ENCODE results near the gene MMP26.
"Not testable (repeated sequence)": the region's sequence is repeated elsewhere in the genome, so short reads cannot be mapped to it uniquely, and the experiment has no call there.

The MMP26 gene

DNA sequence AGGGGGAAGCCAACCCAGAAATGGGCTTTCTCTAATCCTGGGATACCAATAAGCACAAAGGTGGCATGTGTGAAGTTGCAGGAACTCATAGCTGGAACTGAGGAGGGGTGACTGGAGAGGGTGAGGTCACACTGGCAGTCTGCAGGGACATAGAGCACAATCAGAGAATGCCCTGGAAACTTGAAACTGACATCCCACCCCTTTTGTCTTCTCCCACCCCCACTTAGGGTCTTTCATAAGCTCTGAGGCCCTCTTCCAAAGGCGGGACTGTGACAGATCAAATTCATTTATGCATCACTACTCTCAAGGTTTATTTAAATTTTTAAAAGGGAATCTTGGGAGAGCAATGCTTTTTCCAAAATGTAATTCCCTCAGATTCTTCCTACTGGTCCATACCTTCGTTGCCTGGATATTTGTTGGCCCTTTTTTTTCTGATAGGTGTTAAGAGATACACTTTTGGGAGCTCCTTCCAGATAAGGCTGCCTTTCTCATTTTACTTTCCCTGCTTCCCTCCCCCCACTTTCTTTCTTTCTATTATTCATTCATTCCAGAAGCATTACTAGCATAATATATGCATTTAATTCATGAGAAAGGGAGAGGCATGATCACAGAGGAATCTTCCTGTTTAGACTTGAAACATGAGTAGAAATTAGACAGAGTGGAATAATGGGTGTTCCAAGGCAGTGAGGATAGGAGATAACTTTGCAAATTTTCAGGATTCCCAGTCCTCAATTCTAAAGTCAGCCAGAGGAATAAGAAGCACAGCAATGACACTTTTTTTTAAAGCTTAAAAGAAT is 21.8 kb upstream of the MMP26 start:
- Histone ChIP-seq H3K27ac (ENCODE audit: low read depth, low read length) (no peak overlapping the region), H3K4me3 (ENCODE audit: low read depth in 1 of 2, low read length in 2 of 2) (no peak overlapping the region), H3K4me1 (ENCODE audit: insufficient read depth, low read length) (peaks cover 14% of the 10 kb centered on the region), H3K9me3 (ENCODE audit: low read length) (no peaks in the 10 kb centered on the region), H3K27me3 (ENCODE audit: control insufficient read depth in 1 of 2, insufficient read depth in 2 of 2, low read length in 2 of 2) (no peaks in the 10 kb centered on the region), H3K36me3 (ENCODE audit: insufficient read depth, low read length) (peaks cover 15% of the 10 kb centered on the region), H3K9ac (ENCODE audit: low read length) (no peak overlapping the region)

DNA sequence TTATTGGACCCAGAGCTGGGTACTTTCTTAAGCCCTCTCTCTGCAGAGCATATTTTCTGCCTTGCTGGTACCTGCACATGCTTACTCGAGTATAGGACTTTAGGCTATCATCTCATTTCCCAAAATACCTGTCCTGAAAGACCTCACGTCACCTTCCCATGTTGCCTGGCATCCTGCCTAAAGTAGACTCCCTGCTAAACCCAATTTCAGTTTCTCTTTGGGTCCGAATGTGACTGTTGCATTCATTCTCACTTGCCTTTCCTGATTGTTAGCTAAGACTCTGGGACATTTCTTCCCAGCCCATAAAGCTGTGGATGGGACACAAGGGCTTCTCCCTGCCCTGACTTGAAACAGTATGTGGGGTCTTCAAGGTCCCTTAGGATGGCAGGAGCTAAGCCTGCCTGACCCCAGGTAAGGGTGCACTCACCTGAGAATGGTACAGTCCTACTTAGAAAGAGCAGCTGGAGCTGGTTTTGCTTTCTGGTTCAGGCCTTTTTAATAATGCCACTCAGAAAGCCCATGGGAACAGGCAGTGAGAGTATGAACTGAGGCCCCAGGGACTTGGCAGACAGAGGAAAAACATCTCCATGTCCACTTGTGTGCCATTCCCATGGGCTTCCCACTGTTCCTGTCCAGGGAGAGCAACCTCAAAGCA is 19.8 kb upstream of the MMP26 start:
- peaks cover 15% of the 10 kb centered on the region for H3K36me3 ChIP-seq (ENCODE audit: insufficient read depth, low read length)
- peaks cover 2% of the 10 kb centered on the region for H3K4me1 ChIP-seq (ENCODE audit: insufficient read depth, low read length)
- no peak overlapping the region for H3K27ac ChIP-seq (ENCODE audit: low read depth, low read length)
- no peak overlapping the region for H3K4me3 ChIP-seq (ENCODE audit: low read depth in 1 of 2, low read length in 2 of 2)
- no peaks in the 10 kb centered on the region for H3K9me3 ChIP-seq (ENCODE audit: low read length)
- H3K27me3 ChIP-seq (ENCODE audit: control insufficient read depth in 1 of 2, insufficient read depth in 2 of 2, low read length in 2 of 2), result no peaks in the 10 kb centered on the region
- H3K9ac ChIP-seq (ENCODE audit: low read length), result no peak overlapping the region

DNA sequence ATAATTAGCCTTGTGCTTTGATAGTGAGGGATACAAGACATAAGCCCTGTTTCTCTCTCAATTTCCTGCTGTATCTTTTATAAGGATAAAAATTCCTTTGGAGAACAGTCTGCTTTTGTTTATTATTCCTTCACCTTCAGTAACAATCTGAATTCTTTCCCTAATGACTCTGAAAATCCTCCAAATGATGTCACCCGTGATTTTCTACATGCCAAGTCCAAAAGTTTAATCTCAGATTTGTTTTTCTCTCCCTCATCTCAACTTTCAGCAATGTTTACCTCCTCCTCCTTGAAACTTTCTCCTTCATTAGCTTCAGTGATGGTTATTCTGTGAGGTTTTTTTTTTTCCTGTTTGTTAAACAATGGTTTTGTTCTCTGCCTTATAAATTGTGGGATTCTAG is 9.1 kb upstream of the MMP26 start:
- no peaks in the 10 kb centered on the region for H3K36me3 ChIP-seq (ENCODE audit: insufficient read depth, low read length)
- peak overlapping the region in 1 of 2 donors; percentile 62 for H3K4me3 ChIP-seq (ENCODE audit: low read depth in 1 of 2, low read length in 2 of 2)
- H3K9ac ChIP-seq (ENCODE audit: low read length), result peak overlapping the region; percentile 83
- H3K4me1 ChIP-seq (ENCODE audit: insufficient read depth, low read length), result peaks cover 23% of the 10 kb centered on the region
- H3K27ac ChIP-seq (ENCODE audit: low read depth, low read length), result peak overlapping the region; percentile 46
- H3K27me3 ChIP-seq (ENCODE audit: control insufficient read depth in 1 of 2, insufficient read depth in 2 of 2, low read length in 2 of 2), result no peaks in the 10 kb centered on the region
- no peaks in the 10 kb centered on the region for H3K9me3 ChIP-seq (ENCODE audit: low read length)

DNA sequence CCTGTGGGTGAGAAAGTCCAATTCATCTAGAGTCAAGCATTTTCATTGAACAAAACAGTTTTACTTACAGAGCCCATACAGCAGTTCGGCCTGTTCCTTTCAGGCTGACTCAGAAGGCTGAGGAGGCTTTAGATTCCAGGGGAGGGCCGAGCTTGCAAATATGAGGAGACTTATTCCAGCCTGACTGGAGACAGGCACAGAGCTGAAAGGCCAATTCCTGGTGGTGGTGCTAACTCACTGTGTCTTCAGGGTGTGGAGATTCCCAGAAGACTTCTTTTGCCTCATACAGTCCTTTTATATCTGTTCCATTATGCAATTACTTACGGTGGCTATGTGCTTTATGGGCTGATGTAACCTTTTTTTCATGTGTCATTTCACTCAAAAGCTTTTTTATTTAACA is 7.0 kb upstream of the MMP26 start, which contains the start of gene OR51E2:
TSS of gene OR51E2 (minus strand) at position 269 of the 400 bp plus-strand sequence. CDS start 15,142 bp downstream, outside the sequence.
- Histone ChIP-seq H3K27me3 (ENCODE audit: control insufficient read depth in 1 of 2, insufficient read depth in 2 of 2, low read length in 2 of 2) (no peaks in the 10 kb centered on the region), H3K4me3 (ENCODE audit: low read depth in 1 of 2, low read length in 2 of 2) (peak within 1 kb of the TSS in 1 of 2 donors; percentile 62), H3K4me1 (ENCODE audit: insufficient read depth, low read length) (peaks cover 22% of the 10 kb centered on the region), H3K36me3 (ENCODE audit: insufficient read depth, low read length) (no peaks in the 10 kb centered on the region), H3K9ac (ENCODE audit: low read length) (peak within 1 kb of the TSS; percentile 83), H3K27ac (ENCODE audit: low read depth, low read length) (peak within 1 kb of the TSS; percentile 59), H3K9me3 (ENCODE audit: low read length) (no peaks in the 10 kb centered on the region)

DNA sequence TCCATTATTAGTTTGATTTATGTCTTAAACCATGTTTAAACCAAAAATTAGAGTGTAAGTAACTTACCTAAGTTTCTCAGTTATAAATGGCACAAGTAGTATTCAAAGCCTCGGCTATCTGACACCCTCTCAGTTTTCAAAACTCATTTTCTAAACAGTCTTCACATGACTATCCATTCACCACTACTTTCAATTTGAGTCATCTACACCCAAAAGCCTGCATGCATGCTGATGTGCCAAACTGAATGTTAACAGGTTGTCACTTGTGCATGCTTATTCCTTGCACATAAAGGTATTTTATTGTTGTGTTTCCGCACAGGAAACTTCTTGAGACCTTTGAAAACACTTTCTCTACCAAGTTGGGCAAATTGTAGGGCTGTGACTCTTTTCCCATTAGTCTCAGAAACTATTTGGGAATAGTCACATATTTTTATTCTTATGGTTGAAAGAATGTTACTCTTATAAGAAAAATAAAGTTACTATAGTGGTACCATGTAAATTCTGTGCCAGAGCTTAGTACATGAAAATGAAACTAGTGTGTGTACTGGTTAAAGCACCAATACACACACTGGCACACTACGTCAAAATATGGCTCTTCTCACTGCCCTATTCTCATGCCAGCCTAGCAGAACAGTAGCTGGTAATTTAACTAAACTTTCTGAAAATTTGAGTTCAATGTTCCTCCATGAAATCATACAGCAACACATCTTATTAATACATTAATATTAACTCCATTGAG is 4.7 kb upstream of the MMP26 start:
- no peaks in the 10 kb centered on the region for H3K9me3 ChIP-seq (ENCODE audit: low read length)
- H3K4me1 ChIP-seq (ENCODE audit: insufficient read depth, low read length), result peaks cover 36% of the 10 kb centered on the region
- H3K4me3 ChIP-seq (ENCODE audit: low read depth in 1 of 2, low read length in 2 of 2), result no peak overlapping the region
- H3K36me3 ChIP-seq (ENCODE audit: insufficient read depth, low read length), result no peaks in the 10 kb centered on the region
- H3K9ac ChIP-seq (ENCODE audit: low read length), result no peak overlapping the region
- no peaks in the 10 kb centered on the region for H3K27me3 ChIP-seq (ENCODE audit: control insufficient read depth in 1 of 2, insufficient read depth in 2 of 2, low read length in 2 of 2)
- no peak overlapping the region for H3K27ac ChIP-seq (ENCODE audit: low read depth, low read length)

DNA sequence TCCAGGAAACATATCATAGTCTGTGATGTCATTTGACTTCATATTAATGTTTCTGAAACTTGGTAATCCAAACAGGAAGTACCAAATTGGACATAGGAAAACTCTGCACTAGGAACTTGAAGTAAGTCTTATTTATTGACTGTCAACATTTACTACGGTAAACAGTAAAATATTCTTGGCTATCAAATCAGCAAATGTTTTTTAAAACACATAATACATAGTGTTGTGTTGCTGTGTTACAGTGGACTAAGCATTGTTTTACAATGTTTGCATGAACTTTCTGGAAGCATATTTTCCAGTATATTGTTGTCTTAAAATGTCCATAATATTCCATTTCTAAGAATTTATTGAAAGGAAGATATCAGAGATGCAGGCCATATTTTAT is 4.2 kb upstream of the MMP26 start:
- H3K27me3 ChIP-seq (ENCODE audit: control insufficient read depth in 1 of 2, insufficient read depth in 2 of 2, low read length in 2 of 2), result no peaks in the 10 kb centered on the region
- no peaks in the 10 kb centered on the region for H3K36me3 ChIP-seq (ENCODE audit: insufficient read depth, low read length)
- no peak overlapping the region for H3K9ac ChIP-seq (ENCODE audit: low read length)
- H3K4me3 ChIP-seq (ENCODE audit: low read depth in 1 of 2, low read length in 2 of 2), result no peak overlapping the region
- H3K27ac ChIP-seq (ENCODE audit: low read depth, low read length), result no peak overlapping the region
- H3K9me3 ChIP-seq (ENCODE audit: low read length), result no peaks in the 10 kb centered on the region
- peaks cover 37% of the 10 kb centered on the region for H3K4me1 ChIP-seq (ENCODE audit: insufficient read depth, low read length)

DNA sequence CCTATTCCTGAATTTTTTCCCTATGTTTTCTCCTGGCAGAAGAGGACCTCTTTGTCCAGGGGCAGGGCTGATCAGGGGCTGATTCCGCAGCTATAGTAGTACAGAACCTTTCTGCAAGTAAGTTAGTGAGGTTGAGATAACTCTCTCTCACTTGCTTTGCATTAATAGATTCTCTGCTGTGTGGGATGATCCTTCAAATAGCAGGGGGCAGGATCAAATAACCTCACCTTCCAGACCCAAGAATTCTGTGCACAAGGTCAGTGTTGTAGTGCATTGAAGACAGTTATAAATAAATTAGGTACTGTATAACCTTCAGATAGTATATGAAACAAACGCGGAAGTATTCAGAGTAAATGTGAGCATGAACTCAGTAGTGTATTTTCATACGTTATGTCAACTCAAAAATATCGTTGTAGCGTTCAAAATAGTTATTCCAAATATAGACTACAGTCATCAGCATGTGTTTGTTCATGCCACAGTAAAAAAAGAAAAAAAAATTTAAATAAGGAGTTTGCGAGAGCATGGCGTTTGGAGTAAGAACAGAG is 278 bp downstream of the MMP26 start:
- Histone ChIP-seq H3K4me1 (ENCODE audit: insufficient read depth, low read length) (peaks cover 29% of the 10 kb centered on the region), H3K36me3 (ENCODE audit: insufficient read depth, low read length) (no peaks in the 10 kb centered on the region), H3K9ac (ENCODE audit: low read length) (no peak overlapping the region), H3K4me3 (ENCODE audit: low read depth in 1 of 2, low read length in 2 of 2) (peak overlapping the region in 1 of 2 donors; percentile 20), H3K27me3 (ENCODE audit: control insufficient read depth in 1 of 2, insufficient read depth in 2 of 2, low read length in 2 of 2) (no peaks in the 10 kb centered on the region), H3K9me3 (ENCODE audit: low read length) (no peaks in the 10 kb centered on the region), H3K27ac (ENCODE audit: low read depth, low read length) (no peak overlapping the region)

DNA sequence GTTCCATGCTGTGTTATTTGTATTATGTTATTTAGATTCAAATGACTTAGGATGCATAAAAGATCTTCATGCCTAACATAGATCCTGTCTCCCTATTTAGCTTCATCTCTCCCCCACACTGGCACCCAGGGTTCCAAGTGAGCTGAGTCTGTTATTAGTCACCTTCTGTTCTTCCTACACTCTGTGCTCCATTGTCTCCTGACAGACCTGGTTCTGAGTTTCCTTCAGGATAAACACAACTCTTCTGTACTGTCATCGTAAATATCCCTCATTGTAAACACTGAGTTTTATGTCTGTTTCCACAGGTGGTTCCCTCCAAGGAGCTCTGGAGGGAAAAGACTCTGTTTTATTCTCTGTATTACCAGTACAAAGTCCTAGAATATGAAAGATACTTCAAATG is 8.7 kb downstream of the MMP26 start:
- H3K27ac ChIP-seq (ENCODE audit: low read depth, low read length), result no peak overlapping the region
- H3K4me1 ChIP-seq (ENCODE audit: insufficient read depth, low read length), result peaks cover 26% of the 10 kb centered on the region
- H3K36me3 ChIP-seq (ENCODE audit: insufficient read depth, low read length), result no peaks in the 10 kb centered on the region
- H3K9me3 ChIP-seq (ENCODE audit: low read length), result no peaks in the 10 kb centered on the region
- H3K4me3 ChIP-seq (ENCODE audit: low read depth in 1 of 2, low read length in 2 of 2), result no peak overlapping the region
- H3K9ac ChIP-seq (ENCODE audit: low read length), result no peak overlapping the region
- no peaks in the 10 kb centered on the region for H3K27me3 ChIP-seq (ENCODE audit: control insufficient read depth in 1 of 2, insufficient read depth in 2 of 2, low read length in 2 of 2)

DNA sequence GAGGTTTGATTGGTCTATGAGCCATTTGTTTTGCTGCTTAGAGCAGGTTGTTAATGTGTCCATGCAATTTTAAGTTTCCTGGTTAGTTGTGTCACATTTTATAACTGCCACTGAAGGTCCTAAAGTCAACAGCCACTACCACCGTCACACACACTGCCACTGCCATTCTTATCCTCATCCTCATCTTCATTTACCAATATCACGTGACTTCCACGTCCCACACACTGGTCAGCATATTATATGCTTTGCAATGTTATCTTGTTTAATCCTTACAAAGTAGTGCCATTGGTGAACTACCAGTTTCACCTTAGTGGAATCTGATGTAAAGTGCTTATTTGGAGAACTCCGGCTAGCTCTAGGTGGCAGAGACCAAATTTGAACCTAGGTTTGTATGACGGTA is 9.7 kb downstream of the MMP26 start:
- H3K9ac ChIP-seq (ENCODE audit: low read length), result no peak overlapping the region
- H3K4me3 ChIP-seq (ENCODE audit: low read depth in 1 of 2, low read length in 2 of 2), result no peak overlapping the region
- H3K4me1 ChIP-seq (ENCODE audit: insufficient read depth, low read length), result peaks cover 33% of the 10 kb centered on the region
- H3K9me3 ChIP-seq (ENCODE audit: low read length), result no peaks in the 10 kb centered on the region
- no peak overlapping the region for H3K27ac ChIP-seq (ENCODE audit: low read depth, low read length)
- no peaks in the 10 kb centered on the region for H3K27me3 ChIP-seq (ENCODE audit: control insufficient read depth in 1 of 2, insufficient read depth in 2 of 2, low read length in 2 of 2)
- H3K36me3 ChIP-seq (ENCODE audit: insufficient read depth, low read length), result no peaks in the 10 kb centered on the region

DNA sequence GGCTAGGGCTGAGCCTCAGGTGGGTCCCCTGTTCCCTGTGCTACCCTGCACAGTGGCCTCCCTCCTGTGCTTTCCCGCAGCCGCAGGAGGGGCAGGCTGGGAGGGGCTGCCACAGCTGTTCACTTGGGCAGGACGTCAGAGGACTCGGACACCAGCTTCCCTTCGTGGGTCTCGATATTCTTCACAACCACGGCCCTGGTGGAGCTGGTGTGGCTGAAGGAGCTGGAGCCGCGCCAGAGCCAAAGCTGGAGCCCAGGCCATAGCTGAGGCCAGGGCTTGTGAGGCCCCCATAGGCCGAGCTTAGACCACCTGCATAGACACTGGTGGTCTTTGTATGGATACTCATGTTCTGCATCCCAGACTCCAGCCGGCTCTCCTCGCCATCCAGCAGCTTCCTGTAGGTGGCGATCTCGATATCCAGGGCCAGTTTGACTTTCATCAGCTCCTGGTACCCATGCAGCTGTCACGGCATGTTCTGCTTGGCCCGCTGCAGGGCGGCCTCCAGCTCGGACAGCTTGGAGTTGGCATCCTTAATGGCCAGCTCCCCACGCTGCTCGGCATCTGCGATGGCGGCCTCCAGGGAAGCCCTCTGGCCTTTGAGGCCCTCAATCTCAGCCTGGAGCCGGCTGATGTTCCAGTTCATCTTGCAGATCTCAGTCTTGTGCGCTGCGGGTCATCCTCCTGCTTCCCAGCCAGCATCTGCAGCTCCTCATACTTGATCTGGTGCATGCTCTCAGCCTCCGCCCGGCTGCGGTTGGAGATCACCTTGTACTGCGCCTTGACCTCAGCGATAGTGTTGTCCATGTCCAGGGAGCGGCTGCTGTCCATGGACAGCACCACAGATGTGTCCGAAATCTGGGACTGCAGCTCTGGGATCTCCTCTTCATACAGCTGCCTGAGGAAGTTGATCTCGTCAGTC is 18.3 kb downstream of the MMP26 start:
- not testable (repeated sequence) for H3K9ac ChIP-seq (ENCODE audit: low read length); H3K4me3 ChIP-seq (ENCODE audit: low read depth in 1 of 2, low read length in 2 of 2); H3K27ac ChIP-seq (ENCODE audit: low read depth, low read length)

More for the DNA sequence above, 18.3 kb downstream of the MMP26 start:
- peaks cover 11% of the 10 kb centered on the region for H3K4me1 ChIP-seq (ENCODE audit: insufficient read depth, low read length)
- H3K9me3 ChIP-seq (ENCODE audit: low read length); H3K27me3 ChIP-seq (ENCODE audit: control insufficient read depth in 1 of 2, insufficient read depth in 2 of 2, low read length in 2 of 2); H3K36me3 ChIP-seq (ENCODE audit: insufficient read depth, low read length): not testable (repeated sequence)

Measured in muscle layer of colon (tissue), 2 donors.